GM12891 (cell line): ENCODE data around the gene SLC24A5.

Experiments
- POLR2A ChIP-seq: IDR thresholded peaks from 2 replicates; pipeline ENCODE4 v1.6.1; 2011; ENCODE audit warnings: low read depth, low read length, control low read depth
- POLR2AphosphoS5 ChIP-seq: IDR thresholded peaks from 2 replicates; pipeline ENCODE4 v1.6.1; 2011; ENCODE audit warnings: low read depth, low read length, control low read depth
- TAF1 ChIP-seq: IDR thresholded peaks from 2 replicates; pipeline ENCODE4 v1.6.1; 2011; ENCODE audit warnings: low read depth, low read length, control low read depth

- TF ChIP-seq POLR2A (no peak), TAF1 (no peak), POLR2AphosphoS5 (no peak)
These were observed 29.3 kb upstream of the SLC24A5 start for GRCh38 chr15:48091522-48091921.
